Gastrocnemius medialis (tissue), 4 donors: ENCODE data around the gene CTNNBIP1. TPM values are rescaled to one million over a fixed set of nuclear protein-coding genes. Genes with fewer than 3 reads are reported as not detected.

Experiments
- ATAC-seq, 2 donors: fragments of 150-250 bp; one replicate each; pipeline ENCODE4 v1.9.1; 2016
- DNase-seq, 2 donors: peaks; one replicate each; pipeline ENCODE4 v3.0.0-alpha.2; 2019
- H3K27ac ChIP-seq, 4 donors: fragments of 200-600 bp; sonication (generic); 1 replicate in 1 of 4; 2 replicates in 3 of 4; pipeline ENCODE4 v1.5.1; 2016 to 2018; ENCODE audit warnings: mild to moderate bottlenecking in 2 of 4, moderate library complexity in 1 of 4
- H3K27me3 ChIP-seq, 3 donors: fragments of 200-600 bp; sonication (generic) in 2 of 3; 1 replicate in 1 of 3; 2 replicates in 2 of 3; pipeline versions ENCODE4 v1.5.1 to v1.6.0; 2016 to 2019; ENCODE audit warnings: mild to moderate bottlenecking in 1 of 3, moderate library complexity in 1 of 3
- H3K36me3 ChIP-seq, 2 donors: fragments of 200-600 bp; sonication (generic) in 1 of 2; one replicate each; pipeline ENCODE4 v1.5.1; 2017 to 2018
- H3K4me1 ChIP-seq, 2 donors: fragments of 200-600 bp; sonication (generic) in 1 of 2; one replicate each; pipeline ENCODE4 v1.5.1; 2016 to 2017; ENCODE audit warnings: mild to moderate bottlenecking in 2 of 2
- H3K4me3 ChIP-seq, 4 donors: fragments of 200-600 bp; sonication (generic) in 3 of 4; 1 replicate in 1 of 4; 2 replicates in 3 of 4; pipeline ENCODE4 v1.5.1; 2016 to 2019; ENCODE audit warnings: mild to moderate bottlenecking in 2 of 4
- H3K9me3 ChIP-seq, 3 donors: fragments of 200-600 bp; sonication (generic) in 2 of 3; 1 replicate in 1 of 3; 2 replicates in 2 of 3; pipeline ENCODE4 v1.5.1; 2016 to 2019
- POLR2A ChIP-seq, 2 donors: fragments of 450-650 bp; IDR thresholded peaks; one replicate each; pipeline ENCODE4 v1.6.1; 2017; ENCODE audit warnings: antibody characterized with exemption in 2 of 2, mild to moderate bottlenecking in 2 of 2, moderate library complexity in 2 of 2
- in situ Hi-C, 4 donors: fragments of 200-750 bp; cut with MboI; loops; one replicate each; pipeline versions ENCODE4 v1.15.0 to v1.8.0; 2017; ENCODE audit warnings: low sequenced_read_pairs in 4 of 4
- intact Hi-C: fragments of 100-400 bp; cut with DNase I; formaldehyde crosslinking; loops from one replicate; pipeline ENCODE4 v1.15.1; 2023; ENCODE audit warnings: low total_unique reads
- total RNA-seq, 4 donors: library from RNA; depleted of rRNA; stranded (reverse); fragments of >200 nt; gene quantifications; one replicate each; pipeline versions ENCODE4 v1.1.0 to v1.2.3, GENCODE V29; 2016
- TF ChIP-seq, protein P1 (sequence below), 5 experiments: fragments of 450-650 bp in 3 of 5; fragments of 200-600 bp in 2 of 5; sonication (generic) in 2 of 5; IDR thresholded peaks in 4 of 5; conservative IDR thresholded peaks in 1 of 5; 1 replicate in 4 of 5; 2 replicates in 1 of 5; pipeline ENCODE4 v1.5.1; 2016 to 2019; ENCODE audit warnings: antibody characterized with exemption in 5 of 5, mild to moderate bottlenecking in 3 of 5, moderate library complexity in 3 of 5

CTNNBIP1 gene
- total RNA-seq, 4 donors from 2014 or later: 10.3 to 13.2 (median 10.4) TPM

DNA sequence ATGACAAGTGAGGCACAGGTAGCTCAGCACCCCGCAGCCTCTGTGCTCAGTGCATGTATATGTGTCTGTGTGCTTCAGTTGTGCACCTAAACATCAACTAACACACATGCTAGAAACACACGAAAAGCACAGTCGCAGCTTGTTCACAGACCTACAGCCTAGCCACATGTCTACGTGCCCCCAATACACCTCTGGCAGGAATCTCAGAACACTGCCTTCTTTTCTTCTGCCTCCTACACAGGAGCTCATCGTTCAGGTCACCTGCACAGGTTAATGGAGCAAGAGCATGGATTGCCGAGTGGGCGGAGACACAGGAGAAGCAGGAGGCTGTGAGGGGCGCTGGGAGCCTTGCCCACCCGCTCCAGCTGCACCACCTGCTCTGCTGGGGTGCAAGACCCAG lies 31.7 kb downstream of the CTNNBIP1 start:
- no peaks in the 10 kb centered on the region for H3K27me3 ChIP-seq
- intact Hi-C loops: no loop called here
- H3K36me3 ChIP-seq: no peaks in the 10 kb centered on the region
- H3K4me1 ChIP-seq: peaks cover 5 to 17% of the 10 kb centered on the region in 2 donors
- no peak for ATAC-seq
- in situ Hi-C loops: loop anchor here in 2 of 4 donors (5.0 to 10.0 kb wide), 2 partner anchors 154 to 156 kb away; partner anchors contain the start of gene UBE4B (in 2 of the 2)
- H3K9me3 ChIP-seq: no peaks in the 10 kb centered on the region
- no peak overlapping the region for H3K4me3 ChIP-seq
- no peak overlapping the region for H3K27ac ChIP-seq
- DNase-seq: no peak
- TF ChIP-seq POLR2A (IDR thresholded peaks at IDR 0.05): no peak
- TF ChIP-seq, protein P1, sequence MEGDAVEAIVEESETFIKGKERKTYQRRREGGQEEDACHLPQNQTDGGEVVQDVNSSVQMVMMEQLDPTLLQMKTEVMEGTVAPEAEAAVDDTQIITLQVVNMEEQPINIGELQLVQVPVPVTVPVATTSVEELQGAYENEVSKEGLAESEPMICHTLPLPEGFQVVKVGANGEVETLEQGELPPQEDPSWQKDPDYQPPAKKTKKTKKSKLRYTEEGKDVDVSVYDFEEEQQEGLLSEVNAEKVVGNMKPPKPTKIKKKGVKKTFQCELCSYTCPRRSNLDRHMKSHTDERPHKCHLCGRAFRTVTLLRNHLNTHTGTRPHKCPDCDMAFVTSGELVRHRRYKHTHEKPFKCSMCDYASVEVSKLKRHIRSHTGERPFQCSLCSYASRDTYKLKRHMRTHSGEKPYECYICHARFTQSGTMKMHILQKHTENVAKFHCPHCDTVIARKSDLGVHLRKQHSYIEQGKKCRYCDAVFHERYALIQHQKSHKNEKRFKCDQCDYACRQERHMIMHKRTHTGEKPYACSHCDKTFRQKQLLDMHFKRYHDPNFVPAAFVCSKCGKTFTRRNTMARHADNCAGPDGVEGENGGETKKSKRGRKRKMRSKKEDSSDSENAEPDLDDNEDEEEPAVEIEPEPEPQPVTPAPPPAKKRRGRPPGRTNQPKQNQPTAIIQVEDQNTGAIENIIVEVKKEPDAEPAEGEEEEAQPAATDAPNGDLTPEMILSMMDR (IDR thresholded peaks at IDR 0.05 in 4 of 5, conservative IDR thresholded peaks at IDR 0.05 in 1 of 5): no peak

DNA sequence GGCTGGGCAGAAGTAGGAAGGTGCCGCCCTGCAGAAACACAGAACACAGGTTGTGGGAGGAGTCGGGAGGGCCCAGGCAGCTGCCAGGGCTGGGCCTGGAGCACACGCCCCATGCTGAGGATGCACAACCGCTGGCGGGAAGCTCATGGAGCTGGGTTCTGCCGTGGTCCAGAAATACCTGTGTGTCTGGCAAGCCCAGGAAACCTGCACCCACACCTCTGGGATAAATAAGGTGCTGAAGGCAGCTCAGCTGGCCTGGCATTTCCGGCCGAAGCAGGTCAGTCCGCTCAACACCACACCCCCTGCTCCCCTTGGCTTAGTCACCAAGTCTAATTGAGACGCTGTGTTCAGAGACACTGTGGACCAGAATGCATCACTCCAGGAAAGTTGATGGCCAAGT lies 32.1 kb downstream of the CTNNBIP1 start:
- peaks cover 9 to 21% of the 10 kb centered on the region in 2 donors for H3K4me1 ChIP-seq
- H3K27ac ChIP-seq: no peak overlapping the region
- no peaks in the 10 kb centered on the region for H3K36me3 ChIP-seq
- no peak for TF ChIP-seq POLR2A (IDR thresholded peaks at IDR 0.05)
- TF ChIP-seq, protein P1 (IDR thresholded peaks at IDR 0.05 in 4 of 5, conservative IDR thresholded peaks at IDR 0.05 in 1 of 5): no peak
- intact Hi-C loops (no loop called here), in situ Hi-C loops (loop anchor here in 2 of 4 donors (5.0 to 10.0 kb wide), 2 partner anchors 154 to 157 kb away; partner anchors contain the start of gene UBE4B (in 2 of the 2))
- no peak for DNase-seq
- no peak overlapping the region for H3K4me3 ChIP-seq
- ATAC-seq: no peak
- no peaks in the 10 kb centered on the region for H3K9me3 ChIP-seq
- no peaks in the 10 kb centered on the region for H3K27me3 ChIP-seq

DNA sequence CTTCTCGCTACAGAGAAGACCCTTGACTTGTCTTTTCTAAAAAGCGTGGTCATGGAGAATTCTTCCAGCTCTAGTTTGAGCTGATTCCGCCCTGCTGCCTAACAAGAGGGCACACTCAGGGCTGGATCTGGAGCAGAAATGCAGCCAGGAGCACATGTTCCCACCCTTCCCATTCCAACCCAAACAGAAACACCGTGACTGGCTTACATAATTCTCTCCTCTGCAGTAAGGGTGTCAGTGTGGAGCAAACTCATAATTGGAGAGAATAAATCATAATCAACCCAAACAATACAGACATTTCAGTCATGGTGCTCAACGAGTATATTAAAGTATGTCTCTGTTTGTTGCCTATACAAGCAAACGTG lies 34.5 kb downstream of the CTNNBIP1 start:
- Histone ChIP-seq H3K36me3 (no peaks in the 10 kb centered on the region), H3K4me3 (no peak overlapping the region), H3K4me1 (peaks cover 16 to 33% of the 10 kb centered on the region in 2 donors), H3K9me3 (no peaks in the 10 kb centered on the region), H3K27me3 (no peaks in the 10 kb centered on the region), H3K27ac (peak overlapping the region in 2 of 4 donors; percentile 18 to 35)
- no peak for TF ChIP-seq POLR2A (IDR thresholded peaks at IDR 0.05)
- TF ChIP-seq, protein P1 (IDR thresholded peaks at IDR 0.05 in 4 of 5, conservative IDR thresholded peaks at IDR 0.05 in 1 of 5): no peak
- in situ Hi-C loops: loop anchor here in 2 of 4 donors (5.0 to 10.0 kb wide), 2 partner anchors 157 to 159 kb away; partner anchors contain the start of gene UBE4B (in 2 of the 2)
- ATAC-seq (no peak), DNase-seq (no peak)
- intact Hi-C loops: loop anchor here (1.0 kb wide), 3 partner anchors 67 to 553 kb away; partner anchors contain the start of gene UBE4B

DNA sequence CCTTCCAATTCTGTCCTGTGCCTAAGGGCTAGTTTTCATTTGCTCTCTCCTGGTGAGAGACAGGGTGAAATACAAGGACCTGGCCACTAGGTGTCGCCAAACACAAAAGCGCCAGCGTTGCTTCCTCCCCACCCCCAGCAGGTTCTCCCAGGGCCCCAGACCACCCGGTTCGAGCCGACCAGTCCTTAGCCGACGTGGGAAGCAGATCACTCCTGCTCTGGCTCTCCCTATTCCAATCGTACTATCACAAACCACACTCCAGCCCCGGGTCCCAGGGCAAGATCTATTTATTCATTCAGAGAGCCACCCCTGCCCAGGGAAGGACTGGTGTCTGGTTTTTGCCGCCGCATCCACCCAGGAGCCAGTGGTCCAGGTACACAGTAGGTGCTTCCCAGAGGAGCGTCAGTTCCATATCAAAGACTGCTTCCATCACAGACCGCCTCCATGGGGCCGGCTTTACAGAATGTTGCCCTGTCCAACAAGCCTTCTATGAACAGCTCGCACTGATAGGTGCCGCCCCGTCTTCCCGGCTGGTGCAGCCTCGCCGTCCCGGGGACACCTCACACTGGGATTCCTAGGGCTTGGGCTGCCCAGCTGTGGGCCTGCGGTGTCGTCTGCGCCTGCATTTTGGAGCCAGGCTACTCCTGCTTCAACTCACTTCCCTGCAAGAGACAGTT lies 35.0 kb downstream of the CTNNBIP1 start:
- in situ Hi-C loops: loop anchor here in 2 of 4 donors (5.0 to 10.0 kb wide), 2 partner anchors 157 to 160 kb away; partner anchors contain the start of gene UBE4B (in 2 of the 2)

More for the DNA sequence above, 35.0 kb downstream of the CTNNBIP1 start:
- peak; percentile 77 to 79 for ATAC-seq
- H3K27me3 ChIP-seq: no peaks in the 10 kb centered on the region
- peak; percentile 36 to 65 for DNase-seq
- H3K9me3 ChIP-seq: no peaks in the 10 kb centered on the region
- peaks cover 16 to 33% of the 10 kb centered on the region in 2 donors for H3K4me1 ChIP-seq
- H3K36me3 ChIP-seq: no peaks in the 10 kb centered on the region
- peak overlapping the region in 2 of 4 donors; percentile 18 to 35 for H3K27ac ChIP-seq
- intact Hi-C loops: loop anchor here (1.0 kb wide), 3 partner anchors 67 to 553 kb away; partner anchors contain the start of gene UBE4B
- H3K4me3 ChIP-seq: peak overlapping the region in 1 of 4 donors; percentile 9
- TF ChIP-seq, protein P1 (IDR thresholded peaks at IDR 0.05 in 4 of 5, conservative IDR thresholded peaks at IDR 0.05 in 1 of 5): peak; percentile 89 to 98 (median 91)
- no peak for TF ChIP-seq POLR2A (IDR thresholded peaks at IDR 0.05)
